ENCODE results near the gene ZNF326. TPM values are rescaled to one million over a fixed set of nuclear protein-coding genes. Genes with fewer than 3 reads are reported as not detected.
A peak's percentile ranks its signal among the peaks of the same experiment; 100 is the strongest.

The ZNF326 gene, protein sequence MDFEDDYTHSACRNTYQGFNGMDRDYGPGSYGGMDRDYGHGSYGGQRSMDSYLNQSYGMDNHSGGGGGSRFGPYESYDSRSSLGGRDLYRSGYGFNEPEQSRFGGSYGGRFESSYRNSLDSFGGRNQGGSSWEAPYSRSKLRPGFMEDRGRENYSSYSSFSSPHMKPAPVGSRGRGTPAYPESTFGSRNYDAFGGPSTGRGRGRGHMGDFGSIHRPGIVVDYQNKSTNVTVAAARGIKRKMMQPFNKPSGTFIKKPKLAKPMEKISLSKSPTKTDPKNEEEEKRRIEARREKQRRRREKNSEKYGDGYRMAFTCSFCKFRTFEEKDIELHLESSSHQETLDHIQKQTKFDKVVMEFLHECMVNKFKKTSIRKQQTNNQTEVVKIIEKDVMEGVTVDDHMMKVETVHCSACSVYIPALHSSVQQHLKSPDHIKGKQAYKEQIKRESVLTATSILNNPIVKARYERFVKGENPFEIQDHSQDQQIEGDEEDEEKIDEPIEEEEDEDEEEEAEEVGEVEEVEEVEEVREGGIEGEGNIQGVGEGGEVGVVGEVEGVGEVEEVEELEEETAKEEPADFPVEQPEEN
- 50.9 to 57.3 TPM (median 56.0 TPM) in 3 replicates for total RNA-seq

- peak within 1 kb of the TSS; percentile 99 for H3K27ac Mint-ChIP-seq
- peak; percentile 96 to 99 for DNase-seq (ENCODE audit: low spot score in 2 of 2, unreplicated experiment in 2 of 2)
- H3K4me1 Mint-ChIP-seq, result peaks cover 44% of the 10 kb centered on the region
- H3K9me3 Mint-ChIP-seq, result no peaks in the 10 kb centered on the region
- H3K36me3 Mint-ChIP-seq, result peaks cover 3% of the 10 kb centered on the region
- no peaks in the 10 kb centered on the region for H3K27me3 Mint-ChIP-seq (ENCODE audit: low read depth)
- TF ChIP-seq, protein P1, sequence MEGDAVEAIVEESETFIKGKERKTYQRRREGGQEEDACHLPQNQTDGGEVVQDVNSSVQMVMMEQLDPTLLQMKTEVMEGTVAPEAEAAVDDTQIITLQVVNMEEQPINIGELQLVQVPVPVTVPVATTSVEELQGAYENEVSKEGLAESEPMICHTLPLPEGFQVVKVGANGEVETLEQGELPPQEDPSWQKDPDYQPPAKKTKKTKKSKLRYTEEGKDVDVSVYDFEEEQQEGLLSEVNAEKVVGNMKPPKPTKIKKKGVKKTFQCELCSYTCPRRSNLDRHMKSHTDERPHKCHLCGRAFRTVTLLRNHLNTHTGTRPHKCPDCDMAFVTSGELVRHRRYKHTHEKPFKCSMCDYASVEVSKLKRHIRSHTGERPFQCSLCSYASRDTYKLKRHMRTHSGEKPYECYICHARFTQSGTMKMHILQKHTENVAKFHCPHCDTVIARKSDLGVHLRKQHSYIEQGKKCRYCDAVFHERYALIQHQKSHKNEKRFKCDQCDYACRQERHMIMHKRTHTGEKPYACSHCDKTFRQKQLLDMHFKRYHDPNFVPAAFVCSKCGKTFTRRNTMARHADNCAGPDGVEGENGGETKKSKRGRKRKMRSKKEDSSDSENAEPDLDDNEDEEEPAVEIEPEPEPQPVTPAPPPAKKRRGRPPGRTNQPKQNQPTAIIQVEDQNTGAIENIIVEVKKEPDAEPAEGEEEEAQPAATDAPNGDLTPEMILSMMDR (IDR thresholded peaks at IDR 0.05; ENCODE audit: unreplicated experiment), result no peak
- peak within 1 kb of the TSS; percentile 95 for H3K4me3 Mint-ChIP-seq
Observed at GRCh38 chr1:89994805-89995597, at the start of gene ZNF326. Gene ZNF326, plus strand, starts transcription at chr1:89995110. Its CDS starts 148 bp downstream, at chr1:89995258.

- H3K27me3 Mint-ChIP-seq (ENCODE audit: low read depth), result no peaks in the 10 kb centered on the region
- no peaks in the 10 kb centered on the region for H3K9me3 Mint-ChIP-seq
- TF ChIP-seq, protein P1 (IDR thresholded peaks at IDR 0.05; ENCODE audit: unreplicated experiment), result no peak
- no peak overlapping the region for H3K4me3 Mint-ChIP-seq
- H3K4me1 Mint-ChIP-seq, result peaks cover 11% of the 10 kb centered on the region
- no peak overlapping the region for H3K27ac Mint-ChIP-seq
- no peak for DNase-seq (ENCODE audit: low spot score in 2 of 2, unreplicated experiment in 2 of 2)
- H3K36me3 Mint-ChIP-seq, result no peaks in the 10 kb centered on the region
Observed at GRCh38 chr1:89945852-89946476, 48.9 kb upstream of the ZNF326 start.

- Mint-ChIP-seq H3K4me3 (no peak overlapping the region), H3K27me3 (ENCODE audit: low read depth) (no peaks in the 10 kb centered on the region), H3K36me3 (no peaks in the 10 kb centered on the region), H3K9me3 (no peaks in the 10 kb centered on the region), H3K4me1 (peaks cover 11% of the 10 kb centered on the region), H3K27ac (no peak overlapping the region)
- DNase-seq (ENCODE audit: low spot score in 2 of 2, unreplicated experiment in 2 of 2), result no peak
- TF ChIP-seq, protein P1 (IDR thresholded peaks at IDR 0.05; ENCODE audit: unreplicated experiment), result no peak
Observed at GRCh38 chr1:89946532-89946931, 48.4 kb upstream of the ZNF326 start.

GRCh38 chr1:89948722-89949345 lies 46.1 kb upstream of the ZNF326 start:
- Mint-ChIP-seq H3K36me3 (no peaks in the 10 kb centered on the region), H3K9me3 (no peaks in the 10 kb centered on the region), H3K27ac (no peak overlapping the region), H3K4me3 (no peak overlapping the region), H3K27me3 (ENCODE audit: low read depth) (no peaks in the 10 kb centered on the region), H3K4me1 (peaks cover 2% of the 10 kb centered on the region)
- DNase-seq (ENCODE audit: low spot score in 2 of 2, unreplicated experiment in 2 of 2), result no peak
- TF ChIP-seq, protein P1 (IDR thresholded peaks at IDR 0.05; ENCODE audit: unreplicated experiment), result no peak
